ENCODE data around the gene SEM1. TPM values are rescaled to one million over a fixed set of nuclear protein-coding genes. Genes with fewer than 3 reads are reported as not detected.

SEM1 gene
- total RNA-seq, 1 donor from 2014 or later, result 219 TPM

DNA sequence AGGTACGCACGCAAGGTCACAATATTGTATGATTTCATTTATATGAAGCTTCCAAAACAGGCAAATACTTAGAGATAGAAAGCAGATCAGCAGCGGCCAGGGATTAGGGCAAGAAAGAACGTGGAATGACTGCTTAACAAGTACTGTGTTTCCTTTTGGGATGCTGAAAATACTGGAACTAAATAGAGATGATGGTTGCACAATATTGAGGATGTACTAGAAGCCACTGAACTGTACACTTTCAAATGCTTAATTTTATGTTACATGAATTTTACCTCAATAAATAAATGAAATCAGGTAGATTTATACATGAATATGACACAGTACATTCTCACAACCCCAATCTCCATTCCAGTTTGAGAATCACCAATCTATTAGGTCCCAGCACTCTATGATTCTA lies 15.6 kb downstream of the SEM1 start:
- DNase-seq (ENCODE audit: low read depth), result no peak
- TF ChIP-seq, protein P1, sequence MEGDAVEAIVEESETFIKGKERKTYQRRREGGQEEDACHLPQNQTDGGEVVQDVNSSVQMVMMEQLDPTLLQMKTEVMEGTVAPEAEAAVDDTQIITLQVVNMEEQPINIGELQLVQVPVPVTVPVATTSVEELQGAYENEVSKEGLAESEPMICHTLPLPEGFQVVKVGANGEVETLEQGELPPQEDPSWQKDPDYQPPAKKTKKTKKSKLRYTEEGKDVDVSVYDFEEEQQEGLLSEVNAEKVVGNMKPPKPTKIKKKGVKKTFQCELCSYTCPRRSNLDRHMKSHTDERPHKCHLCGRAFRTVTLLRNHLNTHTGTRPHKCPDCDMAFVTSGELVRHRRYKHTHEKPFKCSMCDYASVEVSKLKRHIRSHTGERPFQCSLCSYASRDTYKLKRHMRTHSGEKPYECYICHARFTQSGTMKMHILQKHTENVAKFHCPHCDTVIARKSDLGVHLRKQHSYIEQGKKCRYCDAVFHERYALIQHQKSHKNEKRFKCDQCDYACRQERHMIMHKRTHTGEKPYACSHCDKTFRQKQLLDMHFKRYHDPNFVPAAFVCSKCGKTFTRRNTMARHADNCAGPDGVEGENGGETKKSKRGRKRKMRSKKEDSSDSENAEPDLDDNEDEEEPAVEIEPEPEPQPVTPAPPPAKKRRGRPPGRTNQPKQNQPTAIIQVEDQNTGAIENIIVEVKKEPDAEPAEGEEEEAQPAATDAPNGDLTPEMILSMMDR (conservative IDR thresholded peaks at IDR 0.05; ENCODE audit: low read depth, low read length), result no peak
- no peak overlapping the region for H3K4me3 ChIP-seq (ENCODE audit: low read depth, low read length)

DNA sequence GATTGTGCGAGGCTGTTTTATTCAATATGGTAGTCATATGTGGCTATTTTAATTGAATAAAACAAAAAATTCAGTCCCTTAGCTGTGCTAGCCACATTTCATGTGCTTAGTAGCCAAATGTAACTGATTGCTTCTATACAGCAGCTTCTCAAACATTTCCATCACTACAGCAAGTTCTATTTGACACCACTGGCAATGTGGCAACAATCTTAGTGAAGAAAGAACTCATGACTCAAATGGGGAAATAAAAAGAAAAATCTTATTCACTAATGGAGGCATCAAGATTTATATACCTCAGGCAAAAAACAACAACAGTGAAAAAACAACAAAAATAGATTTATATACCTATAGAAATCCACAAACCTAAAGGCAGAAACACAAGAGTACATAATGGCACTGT lies 17.9 kb downstream of the SEM1 start:
- DNase-seq (ENCODE audit: low read depth), result no peak
- no peak overlapping the region for H3K4me3 ChIP-seq (ENCODE audit: low read depth, low read length)
- TF ChIP-seq, protein P1 (conservative IDR thresholded peaks at IDR 0.05; ENCODE audit: low read depth, low read length), result no peak

DNA sequence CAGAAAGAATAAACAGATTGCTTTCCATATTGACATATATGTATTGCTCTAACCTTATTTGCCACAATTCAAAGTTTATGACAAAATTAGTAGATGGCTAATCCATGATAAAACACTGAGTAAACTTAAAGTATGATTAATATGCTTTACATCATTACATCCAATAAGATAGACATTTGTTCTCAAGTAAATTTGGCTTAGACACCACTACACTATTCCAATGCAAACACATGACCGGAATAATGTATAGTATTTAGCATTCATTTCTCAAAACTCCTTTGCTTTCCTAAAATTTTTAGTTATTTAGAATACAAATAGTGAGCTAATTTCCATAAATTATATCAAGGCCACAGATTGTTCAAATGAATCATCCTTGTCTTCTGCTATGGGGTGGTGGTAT lies 20.2 kb downstream of the SEM1 start:
- H3K4me3 ChIP-seq (ENCODE audit: low read depth, low read length), result no peak overlapping the region
- DNase-seq (ENCODE audit: low read depth), result no peak
- TF ChIP-seq, protein P1 (conservative IDR thresholded peaks at IDR 0.05; ENCODE audit: low read depth, low read length), result no peak

DNA sequence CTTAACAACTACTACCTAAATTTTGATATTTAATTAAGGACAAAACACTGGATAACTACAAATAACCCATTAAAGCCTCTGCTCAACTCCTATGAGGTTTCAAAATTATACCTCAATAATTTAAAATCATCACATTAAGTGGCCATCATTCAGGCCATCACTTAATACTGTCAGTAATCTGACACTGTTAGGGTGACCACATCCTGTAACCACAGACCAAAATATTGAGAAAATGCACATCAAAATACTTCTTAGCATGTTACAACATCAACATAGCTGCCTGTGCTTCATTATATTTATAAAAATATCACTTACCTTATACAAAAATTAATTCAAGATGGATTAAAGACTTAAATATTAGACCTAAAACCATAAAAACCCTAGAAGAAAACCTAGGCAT lies 23.3 kb downstream of the SEM1 start:
- DNase-seq (ENCODE audit: low read depth), result no peak
- TF ChIP-seq, protein P1 (conservative IDR thresholded peaks at IDR 0.05; ENCODE audit: low read depth, low read length), result no peak
- H3K4me3 ChIP-seq (ENCODE audit: low read depth, low read length), result no peak overlapping the region

DNA sequence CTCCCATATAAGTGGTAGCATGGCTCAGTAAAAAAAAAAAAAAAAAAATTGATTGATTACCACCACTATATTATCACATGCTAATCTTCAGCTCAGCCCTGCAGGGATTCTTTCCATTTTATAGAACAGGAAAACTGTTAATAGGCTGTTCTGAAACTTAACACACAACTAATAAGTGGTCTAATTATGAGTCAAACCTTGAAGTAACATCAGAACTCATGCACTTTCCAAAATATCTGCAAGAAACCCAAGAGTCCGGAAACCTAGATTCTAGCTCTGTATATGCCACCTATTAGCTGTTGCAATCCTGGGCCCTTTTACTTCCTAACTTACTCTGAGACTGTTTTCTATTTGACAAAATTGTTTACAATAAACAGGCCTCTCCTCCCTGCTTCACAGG lies 23.9 kb downstream of the SEM1 start:
- TF ChIP-seq, protein P1 (conservative IDR thresholded peaks at IDR 0.05; ENCODE audit: low read depth, low read length), result no peak
- no peak for DNase-seq (ENCODE audit: low read depth)
- H3K4me3 ChIP-seq (ENCODE audit: low read depth, low read length), result no peak overlapping the region

DNA sequence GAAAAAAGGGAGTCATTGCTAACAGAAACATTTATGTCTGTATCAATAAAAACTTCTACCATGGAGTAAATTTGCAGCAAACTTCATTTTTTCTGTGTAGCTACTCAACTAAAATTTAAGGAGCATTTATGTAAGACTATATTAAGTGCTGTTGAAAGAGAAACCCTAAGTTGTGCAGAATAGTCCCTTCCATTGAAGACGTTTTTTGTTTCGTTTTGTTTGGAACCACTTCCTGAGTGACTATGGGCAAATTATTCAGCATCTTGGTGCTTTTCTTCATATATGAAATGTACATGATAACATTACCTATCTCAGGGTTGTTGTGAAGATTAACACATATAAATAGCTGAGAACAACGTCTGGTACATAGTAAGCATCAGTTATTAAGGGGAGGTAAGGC lies 24.3 kb downstream of the SEM1 start:
- no peak for DNase-seq (ENCODE audit: low read depth)
- TF ChIP-seq, protein P1 (conservative IDR thresholded peaks at IDR 0.05; ENCODE audit: low read depth, low read length), result no peak
- H3K4me3 ChIP-seq (ENCODE audit: low read depth, low read length), result no peak overlapping the region

DNA sequence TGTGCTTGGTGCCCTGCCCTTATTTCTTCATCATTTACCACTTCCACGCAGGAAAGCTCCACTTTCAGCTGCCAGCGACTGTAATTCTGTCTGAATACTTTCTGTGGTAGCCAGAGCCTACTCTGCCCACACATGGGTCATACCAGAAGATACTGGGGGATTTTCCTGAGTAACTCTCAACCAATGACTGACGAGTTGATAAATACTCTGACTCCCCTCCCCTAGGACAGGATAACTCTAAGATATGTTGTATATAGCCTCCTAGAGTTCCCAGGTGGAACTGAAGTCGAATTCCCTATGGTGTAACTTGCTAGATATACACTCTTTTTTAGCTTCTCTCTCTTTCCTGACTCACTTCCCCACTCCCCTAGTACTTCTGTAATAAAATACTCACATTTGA lies 29.8 kb downstream of the SEM1 start:
- no peak for DNase-seq (ENCODE audit: low read depth)
- no peak overlapping the region for H3K4me3 ChIP-seq (ENCODE audit: low read depth, low read length)
- TF ChIP-seq, protein P1 (conservative IDR thresholded peaks at IDR 0.05; ENCODE audit: low read depth, low read length), result no peak

Data from epithelial cell of proximal tubule (primary cell).